Spleen (tissue), 11 donors: ENCODE data around the gene RFXANK. TPM values are rescaled to one million over a fixed set of nuclear protein-coding genes. Genes with fewer than 3 reads are reported as not detected.
"Not testable (repeated sequence)": the region's sequence is repeated elsewhere in the genome, so short reads cannot be mapped to it uniquely, and the experiment has no call there.

Experiments
- DNase-seq: peaks from one replicate; pipeline ENCODE4 v3.0.0-alpha.2; 2020
- H3K27ac ChIP-seq, 8 donors: fragments of 200-600 bp; sonication (generic) in 7 of 8; 1 replicate in 4 of 8; 2 replicates in 4 of 8; pipeline versions ENCODE4 v1.5.0 to v1.8.0; 2016 to 2021; ENCODE audit warnings: inconsistent platforms in 4 of 8, mild to moderate bottlenecking in 4 of 8, moderate library complexity in 1 of 8
- H3K27me3 ChIP-seq, 7 donors: fragments of 200-600 bp; sonication (generic) in 6 of 7; replicated peaks in 1 of 7; 1 replicate in 4 of 7; 2 replicates in 3 of 7; pipeline versions ENCODE4 v1.5.0 to v1.8.0; 2016 to 2021; ENCODE audit warnings: inconsistent platforms in 3 of 7, mild to moderate bottlenecking in 1 of 7
- H3K36me3 ChIP-seq, 6 donors: fragments of 200-600 bp; sonication (generic) in 5 of 6; 1 replicate in 4 of 6; 2 replicates in 2 of 6; pipeline versions ENCODE4 v1.5.0 to v1.8.0; 2016 to 2021; ENCODE audit warnings: inconsistent platforms in 2 of 6
- H3K4me1 ChIP-seq, 6 donors: fragments of 200-600 bp; sonication (generic) in 5 of 6; 1 replicate in 3 of 6; 2 replicates in 3 of 6; pipeline versions ENCODE4 v1.5.0 to v1.8.0; 2016 to 2021; ENCODE audit warnings: inconsistent platforms in 3 of 6
- H3K4me3 ChIP-seq, 8 donors: fragments of 200-600 bp; sonication (generic) in 7 of 8; 1 replicate in 4 of 8; 2 replicates in 4 of 8; pipeline versions ENCODE4 v1.5.0 to v1.8.0; 2016 to 2021; ENCODE audit warnings: inconsistent platforms in 4 of 8, mild to moderate bottlenecking in 4 of 8, moderate library complexity in 2 of 8
- H3K9me3 ChIP-seq, 8 donors: fragments of 200-600 bp; sonication (generic) in 7 of 8; 1 replicate in 4 of 8; 2 replicates in 4 of 8; pipeline versions ENCODE4 v1.5.0 to v1.8.0; 2016 to 2021; ENCODE audit warnings: inconsistent platforms in 4 of 8
- POLR2A ChIP-seq, 3 donors: fragments of 450-650 bp; IDR thresholded peaks; one replicate each; pipeline ENCODE4 v1.5.1; 2017; ENCODE audit warnings: antibody characterized with exemption in 3 of 3, mild to moderate bottlenecking in 1 of 3
- POLR2AphosphoS5 ChIP-seq, 3 donors: sonication (generic); formaldehyde crosslinking; IDR thresholded peaks; one replicate each; pipeline ENCODE4 v1.5.1; 2017; ENCODE audit warnings: antibody characterized with exemption in 3 of 3
- WGBS, 5 donors: extraction: QIAGEN DNeasy Blood & Tissue Kit in 3 of 5; methylation state at CpG; one replicate each; pipeline versions ENCODE4 v1.1.5 to v1.1.7; 2013 to 2018; 5-methylcytosine and 5-hydroxymethylcytosine counted together
- intact Hi-C: fragments of 100-400 bp; cut with DNase I; formaldehyde crosslinking; loops from one replicate; pipeline ENCODE4 v1.15.0; 2023; ENCODE audit warnings: low total_unique reads
- polyA plus RNA-seq, 3 donors: library from polyadenylated mRNA; stranded (reverse); fragments of 200-250 nt; gene quantifications; one replicate each; pipeline ENCODE4 v1.2.1, GENCODE V29; 2013
- total RNA-seq, 7 donors: library from RNA; depleted of rRNA in 3 of 7; stranded (reverse); fragments of >200 nt in 3 of 7; fragmentation: NEBNext Ultra II Directional in 4 of 7; extraction: Animal tissue kit (Norgen Biotek cat#: 25700) in 4 of 7; gene quantifications; one replicate each; pipeline versions ENCODE4 v1.1.0 to v1.2.1, GENCODE V29; 2016 to 2021
- TF ChIP-seq, protein P1 (sequence below), 11 experiments: fragments of 200-600 bp in 7 of 11; fragments of 450-650 bp in 4 of 11; sonication (generic) in 4 of 11; IDR thresholded peaks in 8 of 11; conservative IDR thresholded peaks in 3 of 11; 1 replicate in 7 of 11; 2 replicates in 4 of 11; pipeline versions ENCODE4 v1.4.0 to v1.8.0; 2016 to 2021; ENCODE audit warnings: antibody characterized with exemption in 11 of 11, inconsistent platforms in 4 of 11, mild to moderate bottlenecking in 1 of 11
- donor health status: healthy with polysubstance abuse.
- donor health status: DM: no; HTN: no; CAD: no; lungs with moderate emphysema.
- donor health status: DM: no; HTN: no; CAD: no.
- donor health status: Bipolar disorder and iron deficiency.
- donor health status: healthy.
- donor health status: DM: no; HTN: no; CAD: no.
- donor health status: DM: yes; HTN: yes; CAD: no.

Gene RFXANK
- total and polyA plus RNA-seq, 10 donors = 47.4 to 139 (median 75.7) TPM

GRCh38 chr19:19215792-19216191, 23.7 kb downstream of the RFXANK start:
- no peak for DNase-seq

DNA sequence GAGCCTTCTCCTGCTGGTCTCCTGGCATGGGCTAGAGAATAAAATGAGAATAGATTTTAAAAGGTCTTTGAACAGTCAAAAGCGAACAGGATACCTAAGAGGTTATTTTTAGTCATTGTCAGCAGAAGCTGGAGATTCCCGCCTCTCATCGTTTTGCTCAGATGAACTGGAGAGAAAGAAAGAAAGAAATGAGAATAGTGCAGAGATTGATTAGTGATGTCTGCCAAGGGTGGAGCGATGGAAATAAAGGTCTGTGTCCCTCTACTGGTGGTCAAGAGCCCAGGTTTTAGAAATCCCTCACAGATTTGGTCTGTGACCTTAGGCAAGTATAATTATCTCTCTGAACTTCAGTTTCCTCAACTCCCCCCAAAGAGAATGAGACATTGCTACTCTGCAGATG, 25.0 kb downstream of the RFXANK start:
- H3K36me3 ChIP-seq = no peaks in the 10 kb centered on the region
- intact Hi-C loops = no loop called here
- no peak overlapping the region for H3K27ac ChIP-seq
- no peak for DNase-seq
- H3K27me3 ChIP-seq = peaks cover 0 to 82% (median 32%) of the 10 kb centered on the region in 7 donors
- H3K4me1 ChIP-seq = no peaks in the 10 kb centered on the region
- H3K4me3 ChIP-seq = no peak overlapping the region
- 51 to 58% (median 55%) methylated on average over 4 of the region's 4 CpGs for WGBS, 5 donors
- H3K9me3 ChIP-seq = peaks cover 0 to 6% (median 0%) of the 10 kb centered on the region in 8 donors
- TF ChIP-seq POLR2A (IDR thresholded peaks at IDR 0.05) (no peak), POLR2AphosphoS5 (IDR thresholded peaks at IDR 0.05) (no peak)
- TF ChIP-seq, protein P1, sequence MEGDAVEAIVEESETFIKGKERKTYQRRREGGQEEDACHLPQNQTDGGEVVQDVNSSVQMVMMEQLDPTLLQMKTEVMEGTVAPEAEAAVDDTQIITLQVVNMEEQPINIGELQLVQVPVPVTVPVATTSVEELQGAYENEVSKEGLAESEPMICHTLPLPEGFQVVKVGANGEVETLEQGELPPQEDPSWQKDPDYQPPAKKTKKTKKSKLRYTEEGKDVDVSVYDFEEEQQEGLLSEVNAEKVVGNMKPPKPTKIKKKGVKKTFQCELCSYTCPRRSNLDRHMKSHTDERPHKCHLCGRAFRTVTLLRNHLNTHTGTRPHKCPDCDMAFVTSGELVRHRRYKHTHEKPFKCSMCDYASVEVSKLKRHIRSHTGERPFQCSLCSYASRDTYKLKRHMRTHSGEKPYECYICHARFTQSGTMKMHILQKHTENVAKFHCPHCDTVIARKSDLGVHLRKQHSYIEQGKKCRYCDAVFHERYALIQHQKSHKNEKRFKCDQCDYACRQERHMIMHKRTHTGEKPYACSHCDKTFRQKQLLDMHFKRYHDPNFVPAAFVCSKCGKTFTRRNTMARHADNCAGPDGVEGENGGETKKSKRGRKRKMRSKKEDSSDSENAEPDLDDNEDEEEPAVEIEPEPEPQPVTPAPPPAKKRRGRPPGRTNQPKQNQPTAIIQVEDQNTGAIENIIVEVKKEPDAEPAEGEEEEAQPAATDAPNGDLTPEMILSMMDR (IDR thresholded peaks at IDR 0.05 in 8 of 11, conservative IDR thresholded peaks at IDR 0.05 in 3 of 11) = no peak

More at GRCh38 chr19:19215792-19216191, 23.7 kb downstream of the RFXANK start:
- H3K9me3 ChIP-seq = peaks cover 0 to 6% (median 0%) of the 10 kb centered on the region in 8 donors
- no peak overlapping the region for H3K4me3 ChIP-seq
- H3K4me1 ChIP-seq = no peaks in the 10 kb centered on the region
- H3K27ac ChIP-seq = no peak overlapping the region
- WGBS, 5 donors = 72 to 81% (median 75%) methylated on average over 4 of the region's 4 CpGs
- no peaks in the 10 kb centered on the region for H3K36me3 ChIP-seq
- intact Hi-C loops = no loop called here
- H3K27me3 ChIP-seq = peaks cover 0 to 85% (median 44%) of the 10 kb centered on the region in 7 donors
- TF ChIP-seq POLR2A (IDR thresholded peaks at IDR 0.05) (no peak), POLR2AphosphoS5 (IDR thresholded peaks at IDR 0.05) (no peak)
- TF ChIP-seq, protein P1 (IDR thresholded peaks at IDR 0.05 in 8 of 11, conservative IDR thresholded peaks at IDR 0.05 in 3 of 11) = no peak

- intact Hi-C loops = no loop called here
- Histone ChIP-seq H3K4me3 (no peak overlapping the region), H3K4me1 (no peaks in the 10 kb centered on the region), H3K27ac (no peak overlapping the region), H3K9me3 (peaks cover 0 to 6% (median 0%) of the 10 kb centered on the region in 8 donors), H3K27me3 (peaks cover 0 to 71% (median 19%) of the 10 kb centered on the region in 7 donors), H3K36me3 (no peaks in the 10 kb centered on the region)
- no peak for TF ChIP-seq POLR2A (IDR thresholded peaks at IDR 0.05)
- no peak for TF ChIP-seq POLR2AphosphoS5 (IDR thresholded peaks at IDR 0.05)
- TF ChIP-seq, protein P1 (IDR thresholded peaks at IDR 0.05 in 8 of 11, conservative IDR thresholded peaks at IDR 0.05 in 3 of 11) = no peak
- DNase-seq = no peak
- 76 to 97% (median 91%) methylated on average over 10 to 21 of the region's 21 CpGs for WGBS, 5 donors
Observed at GRCh38 chr19:19218911-19219310, 26.9 kb downstream of the RFXANK start.

GRCh38 chr19:19221000-19221399, 28.9 kb downstream of the RFXANK start:
- H3K36me3 ChIP-seq, H3K27ac ChIP-seq, DNase-seq, H3K9me3 ChIP-seq, H3K4me3 ChIP-seq, intact Hi-C loops: not testable (repeated sequence)
- peaks cover 0 to 71% (median 16%) of the 10 kb centered on the region in 7 donors for H3K27me3 ChIP-seq
- H3K4me1 ChIP-seq = peaks cover 0 to 14% (median 12%) of the 10 kb centered on the region in 6 donors
- 81 to 90% (median 86%) methylated on average over 8 of the region's 8 CpGs for WGBS, 5 donors

GRCh38 chr19:19223060-19223459, 31.0 kb downstream of the RFXANK start:
- H3K36me3 ChIP-seq = no peaks in the 10 kb centered on the region
- DNase-seq = no peak
- H3K9me3 ChIP-seq = no peaks in the 10 kb centered on the region
- WGBS, 5 donors = 78 to 90% (median 83%) methylated on average over 5 of the region's 5 CpGs
- H3K4me1 ChIP-seq = peaks cover 0 to 14% (median 12%) of the 10 kb centered on the region in 6 donors
- peaks cover 0 to 71% (median 4%) of the 10 kb centered on the region in 7 donors for H3K27me3 ChIP-seq
- H3K27ac ChIP-seq = no peak overlapping the region
- TF ChIP-seq POLR2AphosphoS5 (IDR thresholded peaks at IDR 0.05) = no peak
- no peak for TF ChIP-seq POLR2A (IDR thresholded peaks at IDR 0.05)
- TF ChIP-seq, protein P1 (IDR thresholded peaks at IDR 0.05 in 8 of 11, conservative IDR thresholded peaks at IDR 0.05 in 3 of 11) = no peak
- intact Hi-C loops = no loop called here
- no peak overlapping the region for H3K4me3 ChIP-seq
